ENCODE data around the gene KRTAP4-4. TPM values are rescaled to one million over a fixed set of nuclear protein-coding genes. Genes with fewer than 3 reads are reported as not detected.

The KRTAP4-4 gene
- total and polyA plus RNA-seq, 10 of the 15 experiments (the other 5 are each of a cell fraction or from before 2014, with no cell fraction given) = not detected

DNA sequence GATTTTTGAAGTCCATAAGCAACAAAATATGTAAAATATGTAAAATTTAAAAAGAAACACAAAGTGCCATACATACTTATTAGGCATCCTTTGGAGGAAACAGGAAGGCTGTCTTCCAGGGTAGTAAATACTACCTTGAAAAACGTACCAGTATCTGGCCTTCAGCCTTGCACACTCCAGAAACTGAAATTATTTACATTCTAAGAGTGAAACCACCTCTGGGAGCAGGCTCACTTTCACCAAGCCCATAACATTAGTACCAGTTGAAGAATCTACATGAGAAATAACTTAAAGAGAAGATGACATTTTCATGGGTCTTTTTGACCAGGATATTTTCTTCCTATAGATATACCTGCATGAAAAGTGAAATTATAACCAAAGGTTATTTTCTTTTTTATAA is 35.5 kb upstream of the KRTAP4-4 start:
- TF ChIP-seq NR2F1 (conservative IDR thresholded peaks at IDR 0.05) (no peak), ETV6 (conservative IDR thresholded peaks at IDR 0.05 in 1 of 2, IDR thresholded peaks at IDR 0.05 in 1 of 2; ENCODE audit: borderline replicate concordance in 1 of 2, low read depth in 1 of 2) (no peak), SREBF2 (IDR thresholded peaks at IDR 0.05; ENCODE audit: low read length) (no peak), DPF2 (IDR thresholded peaks at IDR 0.05) (no peak), CHD4 (IDR thresholded peaks at IDR 0.05) (no peak)
- TF ChIP-seq, protein P1, sequence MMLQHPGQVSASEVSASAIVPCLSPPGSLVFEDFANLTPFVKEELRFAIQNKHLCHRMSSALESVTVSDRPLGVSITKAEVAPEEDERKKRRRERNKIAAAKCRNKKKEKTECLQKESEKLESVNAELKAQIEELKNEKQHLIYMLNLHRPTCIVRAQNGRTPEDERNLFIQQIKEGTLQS (IDR thresholded peaks at IDR 0.05; ENCODE audit: borderline replicate concordance, extremely low read depth, low read depth, low read length) = no peak
- TF ChIP-seq, protein P2, sequence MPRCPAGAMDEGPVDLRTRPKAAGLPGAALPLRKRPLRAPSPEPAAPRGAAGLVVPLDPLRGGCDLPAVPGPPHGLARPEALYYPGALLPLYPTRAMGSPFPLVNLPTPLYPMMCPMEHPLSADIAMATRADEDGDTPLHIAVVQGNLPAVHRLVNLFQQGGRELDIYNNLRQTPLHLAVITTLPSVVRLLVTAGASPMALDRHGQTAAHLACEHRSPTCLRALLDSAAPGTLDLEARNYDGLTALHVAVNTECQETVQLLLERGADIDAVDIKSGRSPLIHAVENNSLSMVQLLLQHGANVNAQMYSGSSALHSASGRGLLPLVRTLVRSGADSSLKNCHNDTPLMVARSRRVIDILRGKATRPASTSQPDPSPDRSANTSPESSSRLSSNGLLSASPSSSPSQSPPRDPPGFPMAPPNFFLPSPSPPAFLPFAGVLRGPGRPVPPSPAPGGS (IDR thresholded peaks at IDR 0.05; ENCODE audit: borderline replicate concordance, insufficient read depth, low read depth, low read length, poor library complexity, severe bottlenecking) = no peak
- TF ChIP-seq, protein P3, sequence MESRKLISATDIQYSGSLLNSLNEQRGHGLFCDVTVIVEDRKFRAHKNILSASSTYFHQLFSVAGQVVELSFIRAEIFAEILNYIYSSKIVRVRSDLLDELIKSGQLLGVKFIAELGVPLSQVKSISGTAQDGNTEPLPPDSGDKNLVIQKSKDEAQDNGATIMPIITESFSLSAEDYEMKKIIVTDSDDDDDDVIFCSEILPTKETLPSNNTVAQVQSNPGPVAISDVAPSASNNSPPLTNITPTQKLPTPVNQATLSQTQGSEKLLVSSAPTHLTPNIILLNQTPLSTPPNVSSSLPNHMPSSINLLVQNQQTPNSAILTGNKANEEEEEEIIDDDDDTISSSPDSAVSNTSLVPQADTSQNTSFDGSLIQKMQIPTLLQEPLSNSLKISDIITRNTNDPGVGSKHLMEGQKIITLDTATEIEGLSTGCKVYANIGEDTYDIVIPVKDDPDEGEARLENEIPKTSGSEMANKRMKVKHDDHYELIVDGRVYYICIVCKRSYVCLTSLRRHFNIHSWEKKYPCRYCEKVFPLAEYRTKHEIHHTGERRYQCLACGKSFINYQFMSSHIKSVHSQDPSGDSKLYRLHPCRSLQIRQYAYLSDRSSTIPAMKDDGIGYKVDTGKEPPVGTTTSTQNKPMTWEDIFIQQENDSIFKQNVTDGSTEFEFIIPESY (IDR thresholded peaks at IDR 0.05) = no peak
- CTCF ChIA-PET = no interaction called here
- Histone ChIP-seq H3K27ac (ENCODE audit: control insufficient read depth, insufficient read depth) (no peak overlapping the region), H3K4me1 (ENCODE audit: control insufficient read depth, insufficient read depth, low read length) (no peaks in the 10 kb centered on the region), H2AFZ (ENCODE audit: control insufficient read depth, low read depth, low read length) (no peak overlapping the region), H3K4me2 (ENCODE audit: control insufficient read depth, insufficient read depth) (no peak overlapping the region), H3K27me3 (replicated peaks in 1 of 2; ENCODE audit: control insufficient read depth in 2 of 2, insufficient read depth in 2 of 2, low read length in 1 of 2) (no peaks in the 10 kb centered on the region), H3K79me2 (ENCODE audit: control insufficient read depth, insufficient read depth, low read length) (no peaks in the 10 kb centered on the region), H3K9me3 (replicated peaks; ENCODE audit: control insufficient read depth, insufficient read depth, low read length) (no peaks in the 10 kb centered on the region), H3K36me3 (ENCODE audit: control insufficient read depth in 2 of 2, insufficient read depth in 2 of 2, low read length in 1 of 2) (no peaks in the 10 kb centered on the region), H3K4me3 (no peak overlapping the region), H3K9ac (ENCODE audit: control insufficient read depth, insufficient read depth, low read length) (no peak overlapping the region), H4K20me1 (ENCODE audit: control insufficient read depth, insufficient read depth) (no peaks in the 10 kb centered on the region)
- no peak for DNase-seq (ENCODE audit: low read depth, low spot score)
- FAIRE-seq = peak; percentile 76
- intact Hi-C loops (cut with micrococcal nuclease; ENCODE audit: unreplicated experiment) (no loop called here), in situ Hi-C loops (cut with MboI) (no loop called here)
- SMC1A ChIA-PET (ENCODE audit: uncharacterized antibody, unreplicated experiment) = no interaction called here
- ATAC-seq = peak; percentile 54
- POLR2A ChIA-PET = no interaction called here
- RAD21 ChIA-PET (ENCODE audit: unreplicated experiment) = no interaction called here
- WGBS (ENCODE audit: insufficient coverage, insufficient replicate concordance, low lambda C conversion rate, missing lambda C conversion rate) = 5% methylated on average over 1 of the region's 1 CpG
- BruUV-seq (replicated peaks) = no TSS peak
